Smooth muscle cell (in vitro differentiated cells): ENCODE data around the gene RBMS3. TPM values are rescaled to one million over a fixed set of nuclear protein-coding genes. Genes with fewer than 3 reads are reported as not detected.
A peak's percentile ranks its signal among the peaks of the same experiment; 100 is the strongest.

Experiments used
- DNase-seq: peaks from one replicate; lab custom pipeline; 2025; ENCODE audit not compliant: unreplicated experiment; lab: John Stamatoyannopoulos, UW
- H2AFZ ChIP-seq: fragments of 200-600 bp; sonication (generic); 2 replicates; pipeline ENCODE4 v1.6.0; 2016; ENCODE audit warnings: antibody characterized with exemption, low read depth, mild to moderate bottlenecking
- H3F3A ChIP-seq: fragments of 200-600 bp; sonication (generic); 2 replicates; pipeline ENCODE4 v1.6.0; 2017; ENCODE audit warnings: antibody characterized with exemption, low read depth
- H3K27ac ChIP-seq: fragments of 200-600 bp; sonication (generic); 2 replicates; pipeline ENCODE4 v1.5.1; 2016; ENCODE audit warnings: low read depth, mild to moderate bottlenecking
- H3K27me3 ChIP-seq: fragments of 200-600 bp; sonication (generic); 2 replicates; pipeline ENCODE4 v1.6.1; 2016; ENCODE audit warnings: low read depth, mild to moderate bottlenecking
- H3K36me3 ChIP-seq: fragments of 200-600 bp; sonication (generic); 2 replicates; pipeline ENCODE4 v1.5.1; 2016; ENCODE audit warnings: low read depth
- H3K4me1 ChIP-seq: fragments of 200-600 bp; sonication (generic); 2 replicates; pipeline ENCODE4 v1.5.1; 2016; ENCODE audit warnings: low read depth
- H3K4me2 ChIP-seq: fragments of 200-600 bp; sonication (generic); 2 replicates; pipeline ENCODE4 v1.6.0; 2016; ENCODE audit warnings: mild to moderate bottlenecking
- H3K4me3 ChIP-seq: fragments of 200-600 bp; sonication (generic); 2 replicates; pipeline ENCODE4 v1.5.1; 2016; ENCODE audit warnings: mild to moderate bottlenecking
- H3K79me2 ChIP-seq: fragments of 200-600 bp; sonication (generic); 2 replicates; pipeline ENCODE4 v1.6.0; 2016; ENCODE audit warnings: low read depth, mild to moderate bottlenecking
- H3K9ac ChIP-seq: fragments of 200-600 bp; sonication (generic); 2 replicates; pipeline ENCODE4 v1.6.0; 2016; ENCODE audit warnings: low read depth
- H3K9me3 ChIP-seq: fragments of 200-600 bp; sonication (generic); replicated peaks from 2 replicates; pipeline ENCODE4 v1.5.1; 2016; ENCODE audit warnings: low read depth
- H4K20me1 ChIP-seq: fragments of 200-600 bp; sonication (generic); 2 replicates; pipeline ENCODE4 v1.6.0; 2016; ENCODE audit warnings: low read depth
- WGBS: methylation state at CpG from one replicate; pipeline ENCODE4 v1.1.7; 2016; ENCODE audit warnings: low lambda C conversion rate; 5-methylcytosine and 5-hydroxymethylcytosine counted together
- polyA plus RNA-seq: library from polyadenylated mRNA; unstranded; fragments of >200 nt; fragmentation: Nextera tagmentation; extraction: Ambion mirVana; gene quantifications from 2 replicates; pipeline ENCODE4 v1.2.1, GENCODE V29; 2016
- total RNA-seq: library from RNA; depleted of rRNA; stranded (reverse); fragments of >200 nt; gene quantifications from 2 replicates; pipeline ENCODE4 v1.2.3, GENCODE V29; 2014
- TF ChIP-seq, protein P1 (sequence below): fragments of 200-600 bp; sonication (generic); IDR thresholded peaks from 2 replicates; pipeline ENCODE4 v1.5.1; 2017; ENCODE audit warnings: borderline replicate concordance, mild to moderate bottlenecking, antibody characterized with exemption; ENCODE audit not compliant: insufficient read depth, poor library complexity, severe bottlenecking

Gene RBMS3
- total and polyA plus RNA-seq, 2 experiments from 2014 or later = 42.9 to 50.6 TPM

DNA sequence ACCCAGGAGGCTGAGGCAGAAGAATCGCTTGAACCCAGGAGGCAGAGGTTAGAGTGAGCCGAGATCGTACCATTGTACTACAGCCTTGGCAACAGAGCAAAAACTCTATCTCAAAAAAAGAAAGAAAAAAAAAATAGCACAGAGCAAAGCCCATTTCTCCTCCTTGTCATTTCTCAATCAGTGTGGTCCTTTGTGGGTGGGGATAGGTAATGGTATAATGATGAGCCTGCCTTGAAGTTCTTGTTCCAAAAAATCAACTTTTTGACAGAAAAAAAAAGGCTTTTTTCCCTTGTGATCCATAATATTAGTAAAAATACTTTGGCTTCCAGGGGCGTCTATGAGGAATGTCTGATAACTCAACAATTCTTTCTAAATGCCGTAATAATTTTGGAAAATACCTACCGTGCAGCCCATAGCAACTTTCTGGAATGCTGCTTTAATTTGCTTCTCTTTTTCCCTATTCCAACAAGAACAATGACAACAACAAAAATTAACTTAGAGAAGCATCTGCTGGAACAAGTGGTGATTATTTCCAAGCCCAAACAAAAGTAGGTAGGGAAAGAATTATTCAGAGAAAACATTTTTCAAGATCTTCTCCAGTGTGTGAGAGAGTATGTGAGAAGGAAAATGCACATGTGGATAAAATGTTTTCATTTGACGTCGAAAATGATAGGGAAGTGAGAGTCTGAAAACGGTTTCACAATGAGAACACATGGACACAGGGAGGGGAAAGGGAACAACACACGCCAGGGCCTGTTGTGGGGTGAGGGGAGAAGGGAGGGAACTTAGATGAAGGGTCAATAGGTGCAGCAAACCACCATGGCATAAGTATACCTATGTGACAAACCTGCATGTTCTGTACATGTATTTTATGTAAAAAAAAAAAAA, 337.8 kb downstream of the RBMS3 start:
- no peaks in the 10 kb centered on the region for H3K9me3 ChIP-seq
- no peak overlapping the region for H3K9ac ChIP-seq
- 91% methylated on average over 10 of the region's 10 CpGs for WGBS
- TF ChIP-seq, protein P1, sequence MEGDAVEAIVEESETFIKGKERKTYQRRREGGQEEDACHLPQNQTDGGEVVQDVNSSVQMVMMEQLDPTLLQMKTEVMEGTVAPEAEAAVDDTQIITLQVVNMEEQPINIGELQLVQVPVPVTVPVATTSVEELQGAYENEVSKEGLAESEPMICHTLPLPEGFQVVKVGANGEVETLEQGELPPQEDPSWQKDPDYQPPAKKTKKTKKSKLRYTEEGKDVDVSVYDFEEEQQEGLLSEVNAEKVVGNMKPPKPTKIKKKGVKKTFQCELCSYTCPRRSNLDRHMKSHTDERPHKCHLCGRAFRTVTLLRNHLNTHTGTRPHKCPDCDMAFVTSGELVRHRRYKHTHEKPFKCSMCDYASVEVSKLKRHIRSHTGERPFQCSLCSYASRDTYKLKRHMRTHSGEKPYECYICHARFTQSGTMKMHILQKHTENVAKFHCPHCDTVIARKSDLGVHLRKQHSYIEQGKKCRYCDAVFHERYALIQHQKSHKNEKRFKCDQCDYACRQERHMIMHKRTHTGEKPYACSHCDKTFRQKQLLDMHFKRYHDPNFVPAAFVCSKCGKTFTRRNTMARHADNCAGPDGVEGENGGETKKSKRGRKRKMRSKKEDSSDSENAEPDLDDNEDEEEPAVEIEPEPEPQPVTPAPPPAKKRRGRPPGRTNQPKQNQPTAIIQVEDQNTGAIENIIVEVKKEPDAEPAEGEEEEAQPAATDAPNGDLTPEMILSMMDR = no peak
- no peaks in the 10 kb centered on the region for H3F3A ChIP-seq
- no peaks in the 10 kb centered on the region for H3K36me3 ChIP-seq
- no peak overlapping the region for H3K4me2 ChIP-seq
- peaks cover 78% of the 10 kb centered on the region for H3K79me2 ChIP-seq
- DNase-seq = no peak
- no peak overlapping the region for H2AFZ ChIP-seq
- no peak overlapping the region for H3K27ac ChIP-seq
- no peaks in the 10 kb centered on the region for H3K27me3 ChIP-seq
- no peaks in the 10 kb centered on the region for H3K4me1 ChIP-seq
- peaks cover 4% of the 10 kb centered on the region for H4K20me1 ChIP-seq
- H3K4me3 ChIP-seq = no peak overlapping the region

DNA sequence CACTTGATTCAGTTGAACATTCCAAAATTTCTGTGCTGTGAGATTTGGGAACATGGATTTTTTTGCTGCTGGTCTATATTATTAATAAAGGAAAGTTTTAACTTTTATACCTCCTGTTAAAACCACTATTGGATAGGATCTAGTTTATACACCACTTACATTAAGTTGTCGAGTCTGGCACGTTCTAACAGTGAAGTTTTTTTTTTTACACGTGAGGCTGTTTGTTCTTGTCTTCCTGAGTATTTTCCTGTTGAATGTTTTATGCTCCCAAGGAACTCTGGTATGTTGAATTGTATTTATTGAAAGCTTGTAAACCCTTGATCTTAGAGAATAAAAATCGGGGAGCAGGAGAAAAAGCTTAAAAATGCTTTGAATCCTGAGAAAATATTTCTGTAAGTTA, 338.8 kb downstream of the RBMS3 start:
- H3K9ac ChIP-seq = no peak overlapping the region
- no peak overlapping the region for H2AFZ ChIP-seq
- no peaks in the 10 kb centered on the region for H3K27me3 ChIP-seq
- H4K20me1 ChIP-seq = peaks cover 4% of the 10 kb centered on the region
- no peaks in the 10 kb centered on the region for H3K36me3 ChIP-seq
- H3F3A ChIP-seq = no peaks in the 10 kb centered on the region
- 88% methylated on average over 4 of the region's 4 CpGs for WGBS
- no peaks in the 10 kb centered on the region for H3K4me1 ChIP-seq
- DNase-seq = no peak
- no peak overlapping the region for H3K4me3 ChIP-seq
- no peak overlapping the region for H3K27ac ChIP-seq
- TF ChIP-seq, protein P1 = no peak
- H3K9me3 ChIP-seq = no peaks in the 10 kb centered on the region
- no peak overlapping the region for H3K4me2 ChIP-seq
- peaks cover 83% of the 10 kb centered on the region for H3K79me2 ChIP-seq

DNA sequence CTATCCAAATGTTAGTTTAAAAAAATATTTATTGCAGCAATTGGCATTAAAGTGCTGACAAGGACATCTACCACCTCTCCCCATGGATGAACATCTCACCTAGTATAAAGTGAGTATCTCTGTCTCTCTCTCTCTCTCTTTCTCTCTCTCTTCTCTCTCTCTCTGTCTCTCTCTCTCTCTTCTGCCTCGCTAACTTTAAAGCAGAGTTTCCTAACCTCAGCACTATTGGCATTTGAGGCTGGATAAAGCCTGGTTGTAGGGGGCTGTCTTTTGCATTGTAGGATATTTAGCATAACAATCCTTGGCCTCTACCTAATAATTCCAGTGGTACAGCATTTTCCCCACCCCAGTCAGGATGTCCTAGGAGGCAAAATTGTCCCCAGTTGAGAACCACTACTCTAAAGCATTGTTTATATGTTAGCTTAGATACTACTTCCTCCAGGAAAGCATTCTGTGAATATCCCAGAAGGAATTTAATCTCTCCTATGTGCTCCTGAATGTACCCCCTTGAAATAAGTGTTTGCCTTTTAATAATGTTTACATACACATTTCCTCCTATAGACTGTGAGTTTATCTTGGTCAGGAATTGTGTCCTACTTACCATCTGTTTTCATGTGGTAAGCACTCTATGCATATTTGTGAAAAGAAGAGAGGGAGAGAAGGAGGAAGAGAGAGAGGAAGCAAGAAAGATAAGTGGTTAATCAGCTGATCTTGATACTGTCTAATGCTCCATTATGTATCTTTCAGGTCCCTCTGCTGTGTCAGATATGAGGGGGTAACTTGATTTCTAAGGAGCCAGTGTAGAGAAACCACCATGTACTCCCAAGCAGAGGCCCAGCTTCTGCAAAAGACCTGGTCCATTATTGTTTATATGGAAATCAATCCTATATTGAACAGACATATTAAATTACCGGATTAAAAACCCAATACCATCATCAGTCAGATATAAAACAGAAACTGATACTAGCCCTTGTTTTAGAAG, 346.6 kb downstream of the RBMS3 start:
- 71% methylated on average over 2 of the region's 2 CpGs for WGBS
- H3K4me1 ChIP-seq = peaks cover 13% of the 10 kb centered on the region
- H4K20me1 ChIP-seq = no peaks in the 10 kb centered on the region
- no peak overlapping the region for H2AFZ ChIP-seq
- TF ChIP-seq, protein P1 = no peak
- H3K79me2 ChIP-seq = peaks cover 33% of the 10 kb centered on the region
- peak overlapping the region; percentile 6 for H3K4me2 ChIP-seq
- H3F3A ChIP-seq = peaks cover 17% of the 10 kb centered on the region
- H3K9ac ChIP-seq = no peak overlapping the region
- DNase-seq = no peak
- H3K36me3 ChIP-seq = no peaks in the 10 kb centered on the region
- H3K27me3 ChIP-seq = no peaks in the 10 kb centered on the region
- H3K27ac ChIP-seq = peak overlapping the region; percentile 42
- no peak overlapping the region for H3K4me3 ChIP-seq
- no peaks in the 10 kb centered on the region for H3K9me3 ChIP-seq
